Erythroblast (primary cell): ENCODE data around the gene PYROXD2.

Experiments used
- GATA1 ChIP-seq: IDR thresholded peaks from 2 replicates; pipeline ENCODE4 v1.6.1; 2011; ENCODE audit warnings: low read depth, mild to moderate bottlenecking, control low read depth, low read length, moderate library complexity
- POLR2A ChIP-seq: IDR thresholded peaks from 2 replicates; pipeline ENCODE4 v1.6.1; 2011; ENCODE audit warnings: mild to moderate bottlenecking, low read length

GRCh38 chr10:98417973-98418664, 3.1 kb upstream of the PYROXD2 start:
- TF ChIP-seq POLR2A: no peak
- TF ChIP-seq GATA1: no peak
